ENCODE data around the gene C1QTNF8. TPM values are rescaled to one million over a fixed set of nuclear protein-coding genes. Genes with fewer than 3 reads are reported as not detected.

Gene C1QTNF8
- total RNA-seq, 1 donor from 2014 or later: not detected

DNA sequence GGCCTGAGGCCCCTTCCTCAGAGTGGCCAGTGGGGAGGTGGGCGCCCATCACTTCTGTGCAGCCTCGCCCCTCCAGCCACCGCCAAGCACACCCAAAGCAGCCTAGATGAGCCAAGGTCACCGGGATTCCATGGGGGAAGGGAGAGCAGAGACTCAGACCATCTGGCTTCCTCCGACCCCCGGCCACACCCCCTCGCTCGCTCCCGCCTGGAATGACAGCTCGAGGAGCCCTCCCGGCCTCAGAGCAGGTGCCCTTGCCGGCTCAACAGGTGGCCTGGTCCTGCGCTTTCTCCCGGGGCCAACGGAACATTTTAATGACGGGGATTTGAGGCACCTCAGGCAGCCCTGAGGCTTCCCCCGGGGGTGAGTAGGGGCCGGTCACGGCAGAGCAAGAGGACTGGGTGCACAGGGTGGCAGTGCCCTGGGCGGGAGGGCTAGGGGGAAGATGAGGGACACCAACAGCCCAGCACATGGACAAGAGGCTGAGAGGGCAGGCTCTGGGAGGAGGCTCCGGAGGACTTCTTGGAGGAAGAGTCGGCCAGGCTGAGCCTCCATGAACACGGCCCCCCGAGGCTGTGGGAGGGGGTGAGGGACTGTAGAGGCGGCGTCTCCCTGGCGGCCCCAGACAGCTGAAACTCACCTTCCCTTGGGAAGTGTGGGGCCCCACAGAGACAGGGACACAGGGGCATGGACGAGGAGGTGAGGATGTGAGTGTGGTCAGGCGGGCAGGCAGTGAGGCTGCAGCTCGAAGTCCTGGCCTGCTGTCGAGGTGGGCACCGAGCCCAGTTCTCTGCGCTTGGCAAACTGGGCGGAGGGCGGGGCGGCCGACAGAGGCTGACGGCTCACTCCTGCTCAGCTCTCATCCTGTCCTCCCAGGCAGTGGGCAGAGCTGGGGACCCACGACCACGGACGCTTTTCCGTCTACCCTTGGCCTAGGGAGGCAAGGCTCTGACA, 12.5 kb upstream of the C1QTNF8 start:
- Mint-ChIP-seq H3K27ac (no peak overlapping the region), H3K36me3 (ENCODE audit: low read depth) (no peaks in the 10 kb centered on the region), H3K27me3 (peaks cover 15% of the 10 kb centered on the region), H3K4me1 (no peaks in the 10 kb centered on the region), H3K4me3 (no peak overlapping the region), H3K9me3 (no peaks in the 10 kb centered on the region)
- DNase-seq: no peak
- ATAC-seq (ENCODE audit: low read depth): no peak
- TF ChIP-seq, protein P1, sequence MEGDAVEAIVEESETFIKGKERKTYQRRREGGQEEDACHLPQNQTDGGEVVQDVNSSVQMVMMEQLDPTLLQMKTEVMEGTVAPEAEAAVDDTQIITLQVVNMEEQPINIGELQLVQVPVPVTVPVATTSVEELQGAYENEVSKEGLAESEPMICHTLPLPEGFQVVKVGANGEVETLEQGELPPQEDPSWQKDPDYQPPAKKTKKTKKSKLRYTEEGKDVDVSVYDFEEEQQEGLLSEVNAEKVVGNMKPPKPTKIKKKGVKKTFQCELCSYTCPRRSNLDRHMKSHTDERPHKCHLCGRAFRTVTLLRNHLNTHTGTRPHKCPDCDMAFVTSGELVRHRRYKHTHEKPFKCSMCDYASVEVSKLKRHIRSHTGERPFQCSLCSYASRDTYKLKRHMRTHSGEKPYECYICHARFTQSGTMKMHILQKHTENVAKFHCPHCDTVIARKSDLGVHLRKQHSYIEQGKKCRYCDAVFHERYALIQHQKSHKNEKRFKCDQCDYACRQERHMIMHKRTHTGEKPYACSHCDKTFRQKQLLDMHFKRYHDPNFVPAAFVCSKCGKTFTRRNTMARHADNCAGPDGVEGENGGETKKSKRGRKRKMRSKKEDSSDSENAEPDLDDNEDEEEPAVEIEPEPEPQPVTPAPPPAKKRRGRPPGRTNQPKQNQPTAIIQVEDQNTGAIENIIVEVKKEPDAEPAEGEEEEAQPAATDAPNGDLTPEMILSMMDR (IDR thresholded peaks at IDR 0.05): no peak
- ChIA-PET CTCF (no interaction called here), POLR2A (no interaction called here)
- intact Hi-C loops (cut with micrococcal nuclease): no loop called here

DNA sequence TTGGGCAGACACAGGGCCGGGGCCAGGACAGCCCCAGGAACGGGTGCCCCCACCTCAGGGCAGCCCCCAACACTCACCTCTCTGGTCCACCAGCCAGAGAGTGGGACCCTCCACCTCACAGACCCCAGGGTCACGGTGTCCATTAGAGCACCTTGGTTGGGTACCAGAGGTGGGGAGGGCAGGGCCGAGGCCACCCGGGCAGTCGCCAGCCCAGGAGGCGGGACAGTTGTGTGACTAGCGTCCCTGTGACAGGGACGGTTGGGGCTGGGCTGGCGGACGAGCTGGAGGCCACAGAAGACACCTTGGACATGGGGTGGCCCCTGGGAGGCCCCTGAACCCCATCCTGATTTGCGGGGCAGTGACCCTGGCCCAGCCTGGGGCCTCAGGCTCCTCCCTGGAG, 11.7 kb upstream of the C1QTNF8 start:
- ChIA-PET CTCF (no interaction called here), POLR2A (no interaction called here)
- ATAC-seq (ENCODE audit: low read depth) (no peak), DNase-seq (no peak)
- H3K4me3 Mint-ChIP-seq: no peak overlapping the region
- peaks cover 15% of the 10 kb centered on the region for H3K27me3 Mint-ChIP-seq
- H3K27ac Mint-ChIP-seq: no peak overlapping the region
- no peaks in the 10 kb centered on the region for H3K36me3 Mint-ChIP-seq (ENCODE audit: low read depth)
- no peaks in the 10 kb centered on the region for H3K4me1 Mint-ChIP-seq
- TF ChIP-seq, protein P1 (IDR thresholded peaks at IDR 0.05): no peak
- intact Hi-C loops (cut with micrococcal nuclease): no loop called here
- H3K9me3 Mint-ChIP-seq: no peaks in the 10 kb centered on the region

DNA sequence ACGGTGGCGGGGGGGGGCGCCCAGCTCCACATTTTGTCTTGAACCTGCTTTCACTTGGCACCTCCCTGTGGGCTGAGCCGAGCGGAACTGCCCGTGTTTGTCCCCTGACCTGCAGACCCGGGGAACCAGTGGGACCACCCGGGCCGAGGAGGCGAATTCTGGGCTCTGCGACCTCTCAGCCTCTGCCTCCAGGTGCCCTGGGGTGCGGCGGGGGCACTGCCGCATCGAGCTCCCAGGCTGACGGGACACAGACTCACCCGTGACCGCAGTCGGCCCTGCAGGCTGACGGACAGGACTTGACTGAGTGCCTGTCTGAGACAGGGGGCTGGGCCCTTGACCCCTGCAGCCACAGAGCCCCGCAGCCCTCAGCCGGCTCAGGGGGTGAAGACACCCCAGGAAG, 11.1 kb upstream of the C1QTNF8 start:
- Mint-ChIP-seq H3K4me1 (no peaks in the 10 kb centered on the region), H3K36me3 (ENCODE audit: low read depth) (no peaks in the 10 kb centered on the region), H3K4me3 (no peak overlapping the region), H3K9me3 (no peaks in the 10 kb centered on the region), H3K27ac (no peak overlapping the region), H3K27me3 (peaks cover 15% of the 10 kb centered on the region)
- ATAC-seq (ENCODE audit: low read depth) (no peak), DNase-seq (no peak)
- CTCF ChIA-PET: no interaction called here
- POLR2A ChIA-PET: no interaction called here
- TF ChIP-seq, protein P1 (IDR thresholded peaks at IDR 0.05): no peak
- intact Hi-C loops (cut with micrococcal nuclease): no loop called here

DNA sequence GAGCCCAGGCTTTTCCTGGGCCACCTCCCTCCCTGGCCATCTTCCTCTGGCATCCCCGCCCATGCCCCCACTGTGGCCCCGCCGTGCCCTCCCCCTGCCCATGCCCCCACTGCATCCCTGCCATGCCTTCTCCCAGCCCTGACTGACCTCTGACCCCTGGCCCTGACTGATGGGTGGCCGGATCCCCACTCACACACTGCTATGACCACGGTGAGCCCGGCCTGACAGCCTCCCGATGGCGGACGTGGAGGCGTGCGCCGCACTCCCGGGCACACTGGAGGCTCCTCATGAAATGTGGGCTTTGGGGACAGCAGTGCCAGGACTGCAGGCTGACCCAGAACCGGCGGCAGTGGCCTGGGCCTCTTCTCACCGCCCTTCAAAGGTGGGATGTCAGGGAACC, 10.6 kb upstream of the C1QTNF8 start:
- no peak for ATAC-seq (ENCODE audit: low read depth)
- CTCF ChIA-PET: no interaction called here

More for the DNA sequence above, 10.6 kb upstream of the C1QTNF8 start:
- TF ChIP-seq, protein P1 (IDR thresholded peaks at IDR 0.05): no peak
- Mint-ChIP-seq H3K4me3 (no peak overlapping the region), H3K27ac (no peak overlapping the region), H3K36me3 (ENCODE audit: low read depth) (no peaks in the 10 kb centered on the region), H3K4me1 (no peaks in the 10 kb centered on the region), H3K27me3 (peaks cover 15% of the 10 kb centered on the region), H3K9me3 (no peaks in the 10 kb centered on the region)
- no peak for DNase-seq
- intact Hi-C loops (cut with micrococcal nuclease): no loop called here
- POLR2A ChIA-PET: no interaction called here

All from activated B cell treated with CpG ODN at 0.5 μM for 24 hours (primary cell).